GM21723 (cell line): ENCODE results near the gene SFTPA1.
"Not testable (repeated sequence)": the region's sequence is repeated elsewhere in the genome, so short reads cannot be mapped to it uniquely, and the experiment has no call there.

Source experiments
- ATAC-seq: cut with Tn5 transposase; IDR thresholded peaks from one replicate; pipeline ENCODE4 v1.9.1; 2021; ENCODE audit warnings: mild to moderate bottlenecking, moderate library complexity; ENCODE audit not compliant: unreplicated experiment

Gene SFTPA1

GRCh38 chr10:79608505-79609375 is 2.0 kb upstream of the SFTPA1 start:
- peak; percentile 51 for ATAC-seq

GRCh38 chr10:79611193-79611976 is 646 bp downstream of the SFTPA1 start:
- ATAC-seq, result not testable (repeated sequence)

GRCh38 chr10:79615577-79615976 is 4.8 kb downstream of the SFTPA1 start:
- ATAC-seq, result no peak

- ATAC-seq, result no peak
These were observed 5.4 kb downstream of the SFTPA1 start for GRCh38 chr10:79616164-79616563.

GRCh38 chr10:79623663-79624062 is 12.9 kb downstream of the SFTPA1 start:
- ATAC-seq, result not testable (repeated sequence)

GRCh38 chr10:79627075-79627474 is 16.3 kb downstream of the SFTPA1 start:
- no peak for ATAC-seq

GRCh38 chr10:79628083-79628482 is 17.3 kb downstream of the SFTPA1 start:
- ATAC-seq, result no peak

GRCh38 chr10:79628988-79629954 is 18.5 kb downstream of the SFTPA1 start:
- ATAC-seq, result no peak

GRCh38 chr10:79629955-79630327 is 19.2 kb downstream of the SFTPA1 start:
- no peak for ATAC-seq

GRCh38 chr10:79636654-79637199 is 26.0 kb downstream of the SFTPA1 start:
- not testable (repeated sequence) for ATAC-seq

- no peak for ATAC-seq
These were observed 27.6 kb downstream of the SFTPA1 start for GRCh38 chr10:79638318-79638717.

GRCh38 chr10:79652695-79653094 is 42.0 kb downstream of the SFTPA1 start:
- not testable (repeated sequence) for ATAC-seq

- ATAC-seq, result not testable (repeated sequence)
These were observed 52.5 kb downstream of the SFTPA1 start for GRCh38 chr10:79663287-79663686.

GRCh38 chr10:79664686-79665085 is 53.9 kb downstream of the SFTPA1 start:
- not testable (repeated sequence) for ATAC-seq
